GM10266 (cell line): ENCODE measurements around the gene MDM1.
A peak's percentile ranks its signal among the peaks of the same experiment; 100 is the strongest.

Experiments
- DNase-seq: peaks from one replicate; pipeline ENCODE4 v3.0.0; 2012; ENCODE audit errors: extremely low spot score
- TF ChIP-seq, protein P1 (sequence below): IDR thresholded peaks from 2 replicates; pipeline ENCODE4 v1.5.1; 2012; ENCODE audit warnings: mild to moderate bottlenecking, low read depth; ENCODE audit not compliant: control insufficient read depth, insufficient read depth; ENCODE audit errors: missing control alignments

Gene MDM1

DNA sequence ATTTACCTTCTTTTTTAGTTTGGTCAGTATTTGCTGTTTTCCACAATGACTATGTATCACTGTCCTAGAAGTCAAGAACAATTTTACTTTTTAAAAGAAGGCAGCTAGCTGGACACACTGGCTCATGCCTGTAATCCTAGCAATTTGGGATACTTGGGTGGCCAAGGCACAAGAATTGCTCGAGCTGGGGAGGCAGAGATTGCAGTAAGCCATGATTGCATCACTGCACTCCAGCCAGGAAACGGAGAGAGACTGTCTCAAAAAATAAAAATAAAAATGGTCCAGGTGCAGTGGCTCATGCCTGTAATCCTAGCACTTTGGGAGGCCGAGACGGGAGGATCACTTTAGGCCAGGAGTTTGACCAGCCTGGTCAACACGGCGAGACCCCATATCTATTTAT lies 28.3 kb downstream of the MDM1 start:
- TF ChIP-seq, protein P1, sequence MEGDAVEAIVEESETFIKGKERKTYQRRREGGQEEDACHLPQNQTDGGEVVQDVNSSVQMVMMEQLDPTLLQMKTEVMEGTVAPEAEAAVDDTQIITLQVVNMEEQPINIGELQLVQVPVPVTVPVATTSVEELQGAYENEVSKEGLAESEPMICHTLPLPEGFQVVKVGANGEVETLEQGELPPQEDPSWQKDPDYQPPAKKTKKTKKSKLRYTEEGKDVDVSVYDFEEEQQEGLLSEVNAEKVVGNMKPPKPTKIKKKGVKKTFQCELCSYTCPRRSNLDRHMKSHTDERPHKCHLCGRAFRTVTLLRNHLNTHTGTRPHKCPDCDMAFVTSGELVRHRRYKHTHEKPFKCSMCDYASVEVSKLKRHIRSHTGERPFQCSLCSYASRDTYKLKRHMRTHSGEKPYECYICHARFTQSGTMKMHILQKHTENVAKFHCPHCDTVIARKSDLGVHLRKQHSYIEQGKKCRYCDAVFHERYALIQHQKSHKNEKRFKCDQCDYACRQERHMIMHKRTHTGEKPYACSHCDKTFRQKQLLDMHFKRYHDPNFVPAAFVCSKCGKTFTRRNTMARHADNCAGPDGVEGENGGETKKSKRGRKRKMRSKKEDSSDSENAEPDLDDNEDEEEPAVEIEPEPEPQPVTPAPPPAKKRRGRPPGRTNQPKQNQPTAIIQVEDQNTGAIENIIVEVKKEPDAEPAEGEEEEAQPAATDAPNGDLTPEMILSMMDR, result no peak
- DNase-seq, result no peak

DNA sequence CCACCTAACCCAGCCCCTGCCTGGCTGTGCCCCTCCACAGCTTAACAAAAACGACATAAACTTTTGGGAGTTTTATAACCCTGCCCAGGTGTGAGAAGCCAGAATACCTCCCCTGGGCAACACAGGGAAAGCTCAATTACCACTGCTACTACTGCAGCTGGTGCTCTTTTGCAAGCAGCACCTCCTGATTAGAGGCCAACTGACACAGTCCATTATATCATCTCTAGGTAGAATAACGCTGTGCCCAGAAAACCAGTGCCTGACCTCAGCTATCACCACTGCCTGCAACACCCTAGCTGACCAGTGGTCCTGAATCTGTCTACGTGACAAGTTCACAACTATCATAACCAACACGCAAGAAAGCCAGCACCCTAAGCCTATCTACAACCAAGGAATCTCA lies 34.2 kb downstream of the MDM1 start:
- TF ChIP-seq, protein P1, result no peak
- DNase-seq, result no peak

- DNase-seq, result no peak
- TF ChIP-seq, protein P1, result no peak
Measured at GRCh38 chr12:68294251-68294650, 37.9 kb downstream of the MDM1 start.

DNA sequence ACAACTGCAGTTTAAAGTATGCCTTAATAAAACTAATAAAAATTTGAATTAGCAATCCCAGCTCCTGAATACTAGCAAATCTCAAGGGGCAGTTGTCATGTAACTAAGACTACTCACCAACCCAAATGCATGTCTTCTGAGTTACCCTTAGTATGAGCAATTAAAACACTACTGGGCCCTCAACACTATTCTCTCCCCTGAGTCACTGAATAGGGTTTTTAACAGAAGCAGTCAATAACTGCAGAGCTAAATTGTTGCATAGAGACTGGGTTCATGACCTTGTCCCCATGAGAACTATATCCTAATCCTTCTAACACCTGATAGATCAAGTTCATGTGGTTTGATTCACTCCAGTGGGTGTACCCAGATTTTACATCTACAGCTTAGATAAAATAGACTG lies 38.8 kb downstream of the MDM1 start:
- TF ChIP-seq, protein P1, result no peak
- no peak for DNase-seq

GRCh38 chr12:68292151-68292943 lies 39.8 kb downstream of the MDM1 start:
- TF ChIP-seq, protein P1, result no peak

DNA sequence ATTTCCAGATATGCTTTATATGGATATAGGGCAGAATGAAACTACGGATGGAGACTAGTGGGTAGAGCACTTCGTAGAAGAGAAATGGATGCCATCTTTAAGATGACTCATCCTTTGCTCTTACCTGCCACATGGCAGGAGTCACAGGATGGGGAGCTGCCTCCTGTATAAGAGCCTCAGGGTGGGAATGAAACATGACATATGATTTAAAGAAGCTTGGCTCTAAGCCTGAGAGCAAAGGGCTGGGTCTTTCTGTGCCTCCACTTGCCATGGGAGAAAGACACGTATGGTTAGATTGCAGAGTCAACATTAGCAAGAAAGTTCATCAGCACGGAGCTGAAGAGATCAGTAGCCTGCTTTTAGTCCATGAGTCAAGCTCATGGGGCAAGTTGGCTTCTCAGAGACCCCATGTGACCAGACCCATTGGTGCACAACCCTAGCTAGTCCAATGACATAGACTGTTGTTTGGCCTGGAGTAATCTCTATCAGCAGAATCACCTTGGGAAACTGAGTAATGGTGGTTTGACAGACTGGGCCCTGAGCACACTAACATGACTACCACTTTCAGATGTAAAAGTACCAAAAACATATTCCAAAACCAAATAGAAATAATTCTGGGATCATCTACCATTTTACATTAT lies 40.6 kb downstream of the MDM1 start:
- DNase-seq, result no peak
- TF ChIP-seq, protein P1, result no peak

More at GRCh38 chr12:68292151-68292943, 39.8 kb downstream of the MDM1 start:
- DNase-seq, result no peak

DNA sequence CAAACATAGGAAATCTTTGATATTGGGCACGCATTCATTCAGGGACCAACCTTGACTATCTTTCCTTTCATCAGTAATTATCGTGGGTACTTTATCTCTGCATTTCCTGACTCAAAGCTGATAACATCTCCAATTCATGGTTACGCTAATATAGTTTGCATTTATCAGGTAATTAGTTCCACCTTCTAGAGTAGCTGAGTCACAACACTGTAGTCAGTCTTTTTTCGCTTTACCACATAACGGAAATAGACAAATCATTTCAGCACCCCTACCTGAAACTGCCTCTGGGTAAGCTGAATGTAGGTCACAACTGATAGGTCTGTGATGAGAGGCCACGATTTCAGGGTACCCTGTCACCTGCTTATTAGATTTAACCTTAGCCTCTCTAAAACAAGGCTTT lies 42.0 kb downstream of the MDM1 start:
- TF ChIP-seq, protein P1, result no peak

More for the DNA sequence above, 42.0 kb downstream of the MDM1 start:
- DNase-seq, result peak; percentile 32
